T-helper 1 cell treated with Interleukin-12 subunit alpha and Interleukin-12 subunit beta and Interleukin-4 antibody, amounts not matched to agents 30 ng/mL and 1 ng/mL, for 36 hours (primary cell): ENCODE data around the gene TMEM167B. TPM values are rescaled to one million over a fixed set of nuclear protein-coding genes. Genes with fewer than 3 reads are reported as not detected.
"Not testable (repeated sequence)": the region's sequence is repeated elsewhere in the genome, so short reads cannot be mapped to it uniquely, and the experiment has no call there.

ENCODE experiments used
- intact Hi-C: fragments of 100-400 bp; cut with micrococcal nuclease; formaldehyde crosslinking; loops from one replicate; pipeline ENCODE4 v1.15.1; 2024
- total RNA-seq: library from RNA; stranded (reverse); gene quantifications from 2 replicates; pipeline ENCODE4 v1.2.3, GENCODE V29; 2022

Gene TMEM167B
- 32.7 and 34.6 TPM in 2 replicates for total RNA-seq

GRCh38 chr1:109090196-109091077 lies at the start of gene TMEM167B:
TSS of gene TMEM167B (plus strand) at chr1:109090764. CDS start at chr1:109090873, 109 bp downstream.
- intact Hi-C loops: loop anchor here (1.0 to 5.0 kb wide), 17 partner anchors 10 to 944 kb away; partner anchors contain the start of genes ATXN7L2, CLCC1, EEIG2 and GNAI3

GRCh38 chr1:109040989-109041620 lies 49.5 kb upstream of the TMEM167B start:
- intact Hi-C loops: loop anchor here (1.0 to 10.0 kb wide), 5 partner anchors 173 to 1164 kb away; partner anchors contain the start of genes CYB561D1, EEIG2 and GNAI3

DNA sequence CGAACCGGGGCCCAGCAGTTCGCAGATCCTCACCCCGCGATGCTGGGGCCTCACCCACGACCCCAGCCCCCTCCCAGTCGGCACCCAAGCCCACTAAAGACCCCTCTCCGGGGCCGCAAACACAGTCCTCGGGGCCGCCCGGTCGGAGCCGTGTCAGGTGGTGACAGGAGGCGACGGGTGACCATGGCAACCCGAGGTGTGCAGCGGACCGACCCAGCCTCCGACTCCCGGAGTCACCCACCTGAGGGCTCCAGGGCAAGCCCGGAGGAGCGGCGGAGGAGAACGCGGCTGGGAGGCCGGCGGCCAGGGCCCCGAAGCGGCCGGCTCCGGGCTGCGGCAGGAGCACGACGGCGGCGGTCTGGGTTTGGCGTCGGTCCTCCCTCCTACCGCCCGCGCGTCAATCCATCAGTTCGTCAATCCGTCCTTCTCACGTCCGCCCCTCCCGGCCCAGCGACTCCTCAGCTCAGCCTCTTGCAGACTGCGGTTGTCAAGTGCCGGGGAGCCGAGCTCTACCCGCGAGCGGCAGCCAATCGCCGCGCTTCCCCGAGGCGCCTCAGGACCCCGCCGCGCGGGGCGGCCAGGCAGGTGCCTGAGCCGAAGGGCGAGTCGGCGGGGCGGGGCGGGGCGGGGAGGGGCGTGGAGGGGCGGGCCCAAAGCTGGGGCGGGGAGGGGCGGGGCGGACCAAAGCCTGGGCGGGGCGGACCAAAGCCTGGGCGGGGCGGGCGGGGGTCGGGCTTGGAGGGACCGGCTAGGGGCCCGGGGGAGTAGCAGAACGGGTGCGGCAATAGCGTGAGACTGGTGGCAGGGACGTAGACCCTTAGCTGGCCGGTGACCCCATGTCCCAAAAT lies 48.7 kb upstream of the TMEM167B start, which contains the start of gene WDR47:
WDR47 (minus strand) TSS at position 482 of the 848 bp plus-strand sequence. CDS start 18,590 bp downstream, outside the sequence.
- intact Hi-C loops: loop anchor here (1.0 to 10.0 kb wide), 15 partner anchors 33 to 1163 kb away; partner anchors contain the start of genes CLCC1, CYB561D1, EEIG2 and GNAI3

GRCh38 chr1:109045595-109045994 lies 45.0 kb upstream of the TMEM167B start:
- intact Hi-C loops: loop anchor here (10.0 kb wide), 1 partner anchor 1159 kb away; no protein-coding TSS in a partner anchor

- intact Hi-C loops: loop anchor here (10.0 kb wide), 1 partner anchor 1158 kb away; no protein-coding TSS in a partner anchor
Observed at GRCh38 chr1:109046671-109047070, 43.9 kb upstream of the TMEM167B start.

DNA sequence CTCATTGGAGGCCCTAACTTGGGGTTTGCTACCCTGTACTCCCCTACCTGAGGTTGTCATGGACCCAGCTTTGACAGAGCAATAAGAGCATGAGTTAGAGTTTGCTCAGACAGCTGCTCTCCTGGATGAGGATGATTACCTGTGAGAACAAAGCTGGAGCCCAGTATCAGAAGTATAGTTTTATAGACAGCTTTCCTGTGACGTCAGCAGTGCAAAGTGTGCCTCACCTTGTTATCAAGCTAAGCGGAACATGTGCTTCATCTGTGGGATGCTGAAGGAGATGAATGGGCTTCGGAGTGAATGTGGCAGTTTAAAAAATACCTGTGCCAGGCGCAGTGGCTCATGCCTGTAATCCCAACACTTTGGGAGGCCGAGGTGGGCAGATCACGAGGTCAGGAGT lies 43.2 kb upstream of the TMEM167B start:
- intact Hi-C loops: loop anchor here (10.0 kb wide), 1 partner anchor 1157 kb away; no protein-coding TSS in a partner anchor

GRCh38 chr1:109048335-109048734 lies 42.2 kb upstream of the TMEM167B start:
- intact Hi-C loops: loop anchor here (10.0 kb wide), 1 partner anchor 1156 kb away; no protein-coding TSS in a partner anchor

GRCh38 chr1:109050228-109050995 lies 40.2 kb upstream of the TMEM167B start:
- intact Hi-C loops: no loop called here

- intact Hi-C loops: not testable (repeated sequence)
Observed at GRCh38 chr1:109052145-109052544, 38.4 kb upstream of the TMEM167B start.

DNA sequence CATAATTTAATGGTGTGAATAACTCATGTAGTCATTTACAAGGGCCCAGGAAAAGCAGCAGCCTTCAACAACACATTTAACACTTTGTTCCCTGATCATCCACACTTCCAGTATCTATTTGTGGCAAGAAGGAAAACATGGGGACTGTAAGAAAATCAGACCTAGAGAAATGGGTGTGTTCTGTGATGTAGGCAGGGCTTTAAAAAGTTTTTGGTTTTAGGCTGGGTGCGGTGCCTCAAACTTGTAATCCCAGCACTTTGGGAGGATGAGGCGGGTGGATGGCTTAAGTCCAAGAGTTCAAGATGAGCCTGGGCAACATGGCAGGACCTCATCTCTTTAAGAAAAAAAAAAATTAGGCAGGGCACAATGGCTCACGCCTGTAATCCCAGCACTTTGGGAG lies 34.5 kb upstream of the TMEM167B start:
- intact Hi-C loops: no loop called here

DNA sequence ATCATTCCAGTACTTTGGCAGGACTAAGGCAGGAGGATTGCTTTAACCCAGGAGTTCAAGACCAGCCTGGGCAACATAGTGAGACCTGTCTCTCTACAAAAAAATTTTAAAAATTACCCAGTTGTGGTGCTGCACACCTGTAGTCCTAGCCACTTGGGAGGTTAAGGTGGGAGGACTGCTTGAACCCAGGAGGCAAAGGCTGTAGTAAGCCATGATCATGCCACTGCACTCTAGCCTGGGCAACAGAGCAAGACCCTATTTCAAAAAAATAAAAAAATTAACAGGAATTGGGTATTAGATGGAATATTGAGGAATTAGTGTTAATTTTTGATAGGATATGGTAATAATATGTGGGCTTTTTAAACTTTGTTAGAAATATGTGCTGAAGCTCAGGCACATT lies 31.5 kb upstream of the TMEM167B start:
- intact Hi-C loops: no loop called here

GRCh38 chr1:109060707-109061106 lies 29.9 kb upstream of the TMEM167B start:
- intact Hi-C loops: no loop called here

- intact Hi-C loops: no loop called here
Observed at GRCh38 chr1:109061183-109061582, 29.4 kb upstream of the TMEM167B start.

DNA sequence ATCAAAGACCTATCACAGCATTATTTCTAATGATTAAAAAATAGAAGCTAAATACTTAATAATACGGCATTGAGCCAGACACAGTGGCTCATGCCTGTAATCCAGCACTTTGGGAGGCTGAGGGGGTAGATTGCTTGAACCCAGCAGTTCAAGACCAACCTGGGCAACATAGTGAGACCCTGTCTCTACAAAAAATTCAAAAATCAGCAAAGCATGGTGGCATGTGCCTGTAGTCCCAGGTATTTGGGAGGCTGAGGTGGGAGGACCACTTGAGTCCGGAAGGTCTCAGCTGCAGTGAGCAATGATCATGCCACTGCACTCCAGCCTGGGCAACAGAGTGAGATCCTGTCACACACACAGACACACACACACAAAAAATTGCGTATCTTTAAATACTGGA lies 25.4 kb upstream of the TMEM167B start:
- intact Hi-C loops: no loop called here

DNA sequence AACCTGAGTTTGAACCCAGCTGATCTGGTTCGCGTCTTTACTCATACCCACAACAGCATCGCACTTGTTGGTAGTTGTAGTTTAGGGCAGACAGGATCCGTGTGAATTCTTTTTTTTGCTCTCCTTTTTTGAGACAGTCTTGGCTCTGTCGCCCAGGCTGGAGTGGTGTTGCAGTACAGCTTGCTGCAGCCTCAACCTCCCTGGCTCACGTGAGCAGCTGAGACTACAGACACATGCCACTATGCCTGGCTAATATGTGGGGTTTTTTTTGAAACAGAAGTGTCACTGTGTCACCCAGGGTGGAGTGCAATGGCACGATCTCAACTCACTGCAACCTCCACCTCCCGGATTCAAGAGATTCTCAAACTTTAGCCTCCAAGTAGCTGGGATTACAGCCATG lies 22.7 kb upstream of the TMEM167B start:
- intact Hi-C loops: no loop called here

GRCh38 chr1:109069294-109069693 lies 21.3 kb upstream of the TMEM167B start:
- intact Hi-C loops: no loop called here

GRCh38 chr1:109075531-109076490 lies 14.8 kb upstream of the TMEM167B start, which contains the start of gene TAF13:
TSS of gene TAF13 (minus strand) at chr1:109076003. CDS start at chr1:109075947, 56 bp downstream.
- intact Hi-C loops: loop anchor here (1.0 kb wide), 6 partner anchors 14 to 330 kb away; partner anchors contain the start of genes CLCC1, STXBP3, TMEM167B and WDR47

GRCh38 chr1:109078317-109078716 lies 12.2 kb upstream of the TMEM167B start:
- intact Hi-C loops: no loop called here

GRCh38 chr1:109079240-109079622 lies 11.3 kb upstream of the TMEM167B start:
- intact Hi-C loops: no loop called here
